Measurements from ENCODE around the gene NTN3.

Gene NTN3

GRCh38 chr16:2475413-2476344 is 4.6 kb downstream of the NTN3 start:
- TF ChIP-seq, protein P1, sequence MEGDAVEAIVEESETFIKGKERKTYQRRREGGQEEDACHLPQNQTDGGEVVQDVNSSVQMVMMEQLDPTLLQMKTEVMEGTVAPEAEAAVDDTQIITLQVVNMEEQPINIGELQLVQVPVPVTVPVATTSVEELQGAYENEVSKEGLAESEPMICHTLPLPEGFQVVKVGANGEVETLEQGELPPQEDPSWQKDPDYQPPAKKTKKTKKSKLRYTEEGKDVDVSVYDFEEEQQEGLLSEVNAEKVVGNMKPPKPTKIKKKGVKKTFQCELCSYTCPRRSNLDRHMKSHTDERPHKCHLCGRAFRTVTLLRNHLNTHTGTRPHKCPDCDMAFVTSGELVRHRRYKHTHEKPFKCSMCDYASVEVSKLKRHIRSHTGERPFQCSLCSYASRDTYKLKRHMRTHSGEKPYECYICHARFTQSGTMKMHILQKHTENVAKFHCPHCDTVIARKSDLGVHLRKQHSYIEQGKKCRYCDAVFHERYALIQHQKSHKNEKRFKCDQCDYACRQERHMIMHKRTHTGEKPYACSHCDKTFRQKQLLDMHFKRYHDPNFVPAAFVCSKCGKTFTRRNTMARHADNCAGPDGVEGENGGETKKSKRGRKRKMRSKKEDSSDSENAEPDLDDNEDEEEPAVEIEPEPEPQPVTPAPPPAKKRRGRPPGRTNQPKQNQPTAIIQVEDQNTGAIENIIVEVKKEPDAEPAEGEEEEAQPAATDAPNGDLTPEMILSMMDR (IDR thresholded peaks at IDR 0.05), result no peak

GRCh38 chr16:2476345-2476720 is 5.2 kb downstream of the NTN3 start:
- TF ChIP-seq, protein P1 (IDR thresholded peaks at IDR 0.05), result no peak

GRCh38 chr16:2476741-2477140 is 5.6 kb downstream of the NTN3 start:
- TF ChIP-seq, protein P1 (IDR thresholded peaks at IDR 0.05), result no peak

DNA sequence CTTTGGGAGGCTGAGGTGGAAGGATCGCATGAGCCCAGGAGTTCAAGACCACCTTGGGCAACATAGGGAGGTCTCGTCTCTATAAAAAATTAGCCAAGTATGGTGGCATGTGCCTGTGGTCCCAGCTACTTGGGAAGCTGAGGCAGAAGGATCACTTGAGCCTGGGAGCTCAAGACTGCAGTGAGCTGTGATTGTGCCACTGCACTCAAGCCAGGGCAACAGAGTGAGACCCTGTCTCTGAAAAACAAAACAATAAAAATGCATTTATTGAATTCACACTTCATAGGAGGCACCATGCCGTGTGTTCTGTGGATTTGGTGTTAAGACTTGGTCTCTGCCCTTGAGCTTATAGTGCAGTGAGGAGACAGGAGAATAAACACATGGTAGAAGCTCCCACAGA is 6.2 kb downstream of the NTN3 start:
- TF ChIP-seq, protein P1 (IDR thresholded peaks at IDR 0.05), result no peak

- TF ChIP-seq, protein P1 (IDR thresholded peaks at IDR 0.05), result no peak
Measured at GRCh38 chr16:2478279-2478678, 7.2 kb downstream of the NTN3 start.

GRCh38 chr16:2480948-2481347 is 9.9 kb downstream of the NTN3 start:
- TF ChIP-seq, protein P1 (IDR thresholded peaks at IDR 0.05), result no peak

DNA sequence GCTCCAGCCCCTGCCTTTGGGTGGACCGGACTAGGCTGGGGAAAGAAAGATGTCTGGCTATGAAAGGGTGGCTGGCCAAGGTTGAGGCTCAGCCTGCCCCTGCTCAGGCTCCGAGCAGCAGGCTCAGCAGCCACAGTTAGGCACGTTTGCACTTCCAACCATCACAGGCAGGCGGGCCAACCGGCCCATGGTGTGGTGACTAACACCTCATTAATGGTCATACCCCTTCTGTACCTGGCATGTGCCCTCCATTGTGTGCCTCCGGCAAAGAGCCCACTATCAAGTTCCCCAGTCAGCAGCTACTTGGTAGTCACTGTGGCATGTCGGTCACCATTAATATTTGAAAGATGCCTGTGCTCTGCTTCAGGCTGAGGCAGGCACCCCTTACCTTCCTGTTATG is 10.6 kb downstream of the NTN3 start:
- TF ChIP-seq, protein P1 (IDR thresholded peaks at IDR 0.05), result no peak
